ENCODE results near the gene RFK.

RFK gene

GRCh38 chr9:76433836-76434235 is 39.6 kb upstream of the RFK start:
- no peak overlapping the region for H3K4me3 ChIP-seq (replicated peaks; ENCODE audit: low read depth, low read length)
- no peak for TF ChIP-seq CTCF (IDR thresholded peaks at IDR 0.05; ENCODE audit: insufficient read depth, low read length, poor library complexity, severe bottlenecking)
- DNase-seq (ENCODE audit: extremely low read depth, insufficient read length), result no peak
- H3K36me3 ChIP-seq (ENCODE audit: control insufficient read depth, insufficient read depth, low read length), result no peaks in the 10 kb centered on the region
- no peaks in the 10 kb centered on the region for H3K27me3 ChIP-seq (replicated peaks; ENCODE audit: control insufficient read depth, insufficient read depth, low read length)

GRCh38 chr9:76433406-76433805 is 39.2 kb upstream of the RFK start:
- Histone ChIP-seq H3K27me3 (replicated peaks; ENCODE audit: control insufficient read depth, insufficient read depth, low read length) (no peaks in the 10 kb centered on the region), H3K36me3 (ENCODE audit: control insufficient read depth, insufficient read depth, low read length) (no peaks in the 10 kb centered on the region), H3K4me3 (replicated peaks; ENCODE audit: low read depth, low read length) (no peak overlapping the region)
- DNase-seq (ENCODE audit: extremely low read depth, insufficient read length), result peak; percentile 25
- no peak for TF ChIP-seq CTCF (IDR thresholded peaks at IDR 0.05; ENCODE audit: insufficient read depth, low read length, poor library complexity, severe bottlenecking)

GRCh38 chr9:76431601-76432000 is 37.4 kb upstream of the RFK start:
- Histone ChIP-seq H3K4me3 (replicated peaks; ENCODE audit: low read depth, low read length) (no peak overlapping the region), H3K36me3 (ENCODE audit: control insufficient read depth, insufficient read depth, low read length) (no peaks in the 10 kb centered on the region), H3K27me3 (replicated peaks; ENCODE audit: control insufficient read depth, insufficient read depth, low read length) (no peaks in the 10 kb centered on the region)
- no peak for TF ChIP-seq CTCF (IDR thresholded peaks at IDR 0.05; ENCODE audit: insufficient read depth, low read length, poor library complexity, severe bottlenecking)
- no peak for DNase-seq (ENCODE audit: extremely low read depth, insufficient read length)

- no peak for DNase-seq (ENCODE audit: extremely low read depth, insufficient read length)
- Histone ChIP-seq H3K36me3 (ENCODE audit: control insufficient read depth, insufficient read depth, low read length) (no peaks in the 10 kb centered on the region), H3K4me3 (replicated peaks; ENCODE audit: low read depth, low read length) (no peak overlapping the region), H3K27me3 (replicated peaks; ENCODE audit: control insufficient read depth, insufficient read depth, low read length) (no peaks in the 10 kb centered on the region)
- TF ChIP-seq CTCF (IDR thresholded peaks at IDR 0.05; ENCODE audit: insufficient read depth, low read length, poor library complexity, severe bottlenecking), result no peak
Observed at GRCh38 chr9:76426807-76427419, 32.7 kb upstream of the RFK start.

- Histone ChIP-seq H3K4me3 (replicated peaks; ENCODE audit: low read depth, low read length) (no peak overlapping the region), H3K27me3 (replicated peaks; ENCODE audit: control insufficient read depth, insufficient read depth, low read length) (no peaks in the 10 kb centered on the region), H3K36me3 (ENCODE audit: control insufficient read depth, insufficient read depth, low read length) (no peaks in the 10 kb centered on the region)
- no peak for DNase-seq (ENCODE audit: extremely low read depth, insufficient read length)
- no peak for TF ChIP-seq CTCF (IDR thresholded peaks at IDR 0.05; ENCODE audit: insufficient read depth, low read length, poor library complexity, severe bottlenecking)
Observed at GRCh38 chr9:76425677-76426453, 31.6 kb upstream of the RFK start.
